HEK293 (cell line): ENCODE measurements around the gene SRP14.

ENCODE experiments used
- CTCF ChIA-PET: fragments of 350-600 bp; formaldehyde crosslinking; extraction: SDS; loops from one replicate; lab custom pipeline; 2021; ENCODE audit warnings: antibody characterized with exemption; lab: Yijun Ruan, JAX
- POLR2A ChIA-PET: fragments of 300-600 bp; formaldehyde crosslinking; extraction: SDS; loops from one replicate; lab custom pipeline; 2020; ENCODE audit warnings: antibody characterized with exemption, inconsistent platforms; lab: Yijun Ruan, JAX
- H3K27ac ChIP-seq: fragments of 200-500 bp; sonication (Bioruptor generic); 2 replicates; pipeline ENCODE4 v1.5.1; 2014; ENCODE audit warnings: low read depth, low read length, control low read depth, inconsistent platforms; ENCODE audit errors: extremely low read depth
- H3K36me3 ChIP-seq, 2 experiments: fragments of 200-500 bp in 1 of 2; sonication (Bioruptor generic) in 1 of 2; 1 replicate in 1 of 2; 2 replicates in 1 of 2; pipeline ENCODE4 v1.5.1; 2014 to 2017; ENCODE audit warnings: inconsistent platforms in 2 of 2, low read length in 2 of 2; ENCODE audit not compliant: control insufficient read depth in 2 of 2, insufficient read depth in 1 of 2
- H3K4me1 ChIP-seq: fragments of 200-500 bp; sonication (Bioruptor generic); 2 replicates; pipeline ENCODE4 v1.5.1; 2014; ENCODE audit warnings: mild to moderate bottlenecking, low read length, inconsistent platforms; ENCODE audit not compliant: control insufficient read depth, insufficient read depth
- H3K4me3 ChIP-seq: 2 replicates; pipeline ENCODE4 v1.5.1; 2011; ENCODE audit warnings: low read depth, mild to moderate bottlenecking, control low read depth, low read length, moderate library complexity
- H3K9me3 ChIP-seq: fragments of 200-500 bp; sonication (Bioruptor generic); 2 replicates; pipeline ENCODE4 v1.5.1; 2014; ENCODE audit warnings: low read depth, low read length, inconsistent platforms; ENCODE audit not compliant: control insufficient read depth, insufficient read depth
- GFI1B ChIP-seq: fragments of 450-650 bp; formaldehyde crosslinking; IDR thresholded peaks from 2 replicates; pipeline ENCODE4 v1.5.1; 2016; ENCODE audit warnings: missing biosample characterization, missing genetic modification characterization
- HIC1 ChIP-seq: fragments of 450-650 bp; formaldehyde crosslinking; IDR thresholded peaks from 2 replicates; pipeline ENCODE4 v1.5.1; 2016; ENCODE audit warnings: missing biosample characterization, missing genetic modification characterization
- IKZF3 ChIP-seq: fragments of 450-650 bp; IDR thresholded peaks from 2 replicates; pipeline ENCODE4 v1.5.0; 2018; ENCODE audit warnings: missing biosample characterization, mild to moderate bottlenecking, missing genetic modification characterization, moderate library complexity
- PRDM2 ChIP-seq: fragments of 450-650 bp; formaldehyde crosslinking; IDR thresholded peaks from 2 replicates; pipeline ENCODE4 v1.5.1; 2016; ENCODE audit warnings: missing biosample characterization, missing genetic modification characterization, borderline replicate concordance
- TRIM28 ChIP-seq: IDR thresholded peaks from 2 replicates; pipeline ENCODE4 v1.6.1; 2011; ENCODE audit warnings: low read length, control low read depth, borderline replicate concordance
- ZBTB44 ChIP-seq: fragments of 450-650 bp; IDR thresholded peaks from 2 replicates; pipeline ENCODE4 v1.5.1; 2018; ENCODE audit warnings: missing biosample characterization, mild to moderate bottlenecking, missing genetic modification characterization
- ZBTB6 ChIP-seq: fragments of 450-650 bp; formaldehyde crosslinking; IDR thresholded peaks from 2 replicates; pipeline ENCODE4 v1.5.1; 2017; ENCODE audit warnings: missing biosample characterization, missing genetic modification characterization
- ZNF121 ChIP-seq: fragments of 450-650 bp; formaldehyde crosslinking; IDR thresholded peaks from 2 replicates; pipeline ENCODE4 v1.5.1; 2016; ENCODE audit warnings: missing biosample characterization, missing genetic modification characterization
- ZNF24 ChIP-seq: fragments of 450-650 bp; formaldehyde crosslinking; IDR thresholded peaks from 2 replicates; pipeline ENCODE4 v1.5.1; 2016; ENCODE audit warnings: missing biosample characterization, missing genetic modification characterization
- ZNF292 ChIP-seq: fragments of 450-650 bp; formaldehyde crosslinking; IDR thresholded peaks from 2 replicates; pipeline ENCODE4 v1.5.1; 2016; ENCODE audit warnings: low read depth, missing biosample characterization, missing genetic modification characterization, borderline replicate concordance
- ZNF324 ChIP-seq: fragments of 450-650 bp; formaldehyde crosslinking; IDR thresholded peaks from 2 replicates; pipeline ENCODE4 v1.5.1; 2016; ENCODE audit warnings: missing biosample characterization, missing genetic modification characterization
- ZNF37A ChIP-seq: fragments of 450-650 bp; IDR thresholded peaks from 2 replicates; pipeline ENCODE4 v1.5.1; 2018; ENCODE audit warnings: missing biosample characterization, missing genetic modification characterization
- ZNF404 ChIP-seq: fragments of 450-650 bp; formaldehyde crosslinking; IDR thresholded peaks from 2 replicates; pipeline ENCODE4 v1.5.1; 2017; ENCODE audit warnings: missing biosample characterization, missing genetic modification characterization
- ZNF426 ChIP-seq: fragments of 450-650 bp; formaldehyde crosslinking; IDR thresholded peaks from 2 replicates; pipeline ENCODE4 v1.5.1; 2017; ENCODE audit warnings: missing biosample characterization, missing genetic modification characterization, mild to moderate bottlenecking, inconsistent platforms, moderate library complexity
- ZNF555 ChIP-seq: fragments of 450-650 bp; formaldehyde crosslinking; conservative IDR thresholded peaks from 2 replicates; pipeline ENCODE4 v1.5.1; 2017; ENCODE audit warnings: missing biosample characterization, mild to moderate bottlenecking, missing genetic modification characterization, inconsistent platforms
- ZNF561 ChIP-seq: fragments of 450-650 bp; IDR thresholded peaks from 2 replicates; pipeline ENCODE4 v1.5.1; 2018; ENCODE audit warnings: missing biosample characterization, missing genetic modification characterization, borderline replicate concordance
- ZSCAN30 ChIP-seq: fragments of 450-650 bp; IDR thresholded peaks from 2 replicates; pipeline ENCODE4 v1.5.1; 2018; ENCODE audit warnings: missing biosample characterization, mild to moderate bottlenecking, missing genetic modification characterization, moderate library complexity

Gene SRP14

GRCh38 chr15:40006646-40007045 is 32.3 kb downstream of the SRP14 start:
- Histone ChIP-seq H3K4me1 (no peaks in the 10 kb centered on the region), H3K4me3 (no peak overlapping the region), H3K27ac (no peak overlapping the region), H3K36me3 (peaks cover 18 to 84% of the 10 kb centered on the region in 2 experiments; a peak in 2 of 3 replicates), H3K9me3 (no peaks in the 10 kb centered on the region)
- CTCF ChIA-PET: interaction anchor here (0.8 to 1.5 kb wide), 2 partner anchors 23 to 273 kb away, joined by 4 to 5 read pairs; no protein-coding TSS in a partner anchor
- POLR2A ChIA-PET: no interaction called here
- no peak for TF ChIP-seq ZBTB44
- no peak for TF ChIP-seq PRDM2
- no peak for TF ChIP-seq GFI1B (tag by site-specific recombination)
- TF ChIP-seq ZNF292 (tag by site-specific recombination): no peak
- no peak for TF ChIP-seq TRIM28
- no peak for TF ChIP-seq ZNF561 (tag by site-specific recombination)
- TF ChIP-seq IKZF3 (tag by site-specific recombination): no peak
- TF ChIP-seq ZNF404: no peak

- CTCF ChIA-PET: interaction anchor here (0.6 to 1.5 kb wide), 3 partner anchors 24 to 273 kb away, joined by 3 to 5 read pairs (median 4); no protein-coding TSS in a partner anchor
- Histone ChIP-seq H3K4me3 (no peak overlapping the region), H3K27ac (no peak overlapping the region), H3K9me3 (no peaks in the 10 kb centered on the region), H3K36me3 (peaks cover 23 to 84% of the 10 kb centered on the region in 2 experiments; a peak in 2 of 3 replicates), H3K4me1 (no peaks in the 10 kb centered on the region)
- TF ChIP-seq ZSCAN30 (tag by site-specific recombination) (no peak), ZNF37A (no peak), IKZF3 (tag by site-specific recombination) (no peak), ZNF24 (tag by site-specific recombination) (no peak), ZNF121 (tag by site-specific recombination) (no peak), HIC1 (tag by site-specific recombination) (no peak), ZNF426 (tag by site-specific recombination) (no peak), ZNF555 (tag by site-specific recombination) (no peak), ZBTB6 (tag by site-specific recombination) (no peak), ZNF324 (tag by site-specific recombination) (no peak)
- POLR2A ChIA-PET: no interaction called here
Measured at GRCh38 chr15:40006003-40006402, 33.0 kb downstream of the SRP14 start.
